Neural crest cell (in vitro differentiated cells): ENCODE measurements around the gene JKAMP. TPM values are rescaled to one million over a fixed set of nuclear protein-coding genes. Genes with fewer than 3 reads are reported as not detected.

Experiments
- DNase-seq: peaks from one replicate; pipeline ENCODE4 v3.0.0; 2021; ENCODE audit warnings: low read depth, mixed read lengths, low spot score
- H3K27ac Mint-ChIP-seq: one replicate; pipeline ENCODE4 v1.8.0; 2021; ENCODE audit warnings: mild to moderate bottlenecking, mixed read lengths; ENCODE audit not compliant: unreplicated experiment
- H3K27me3 Mint-ChIP-seq: 2 replicates; pipeline ENCODE4 v1.8.0; 2021; ENCODE audit warnings: low read depth, mild to moderate bottlenecking, mixed read lengths
- H3K36me3 Mint-ChIP-seq: 2 replicates; pipeline ENCODE4 v1.8.0; 2021; ENCODE audit warnings: low read depth, mild to moderate bottlenecking, mixed read lengths
- H3K4me1 Mint-ChIP-seq: 2 replicates; pipeline ENCODE4 v1.8.0; 2021; ENCODE audit warnings: mixed read lengths
- H3K4me3 Mint-ChIP-seq: one replicate; pipeline ENCODE4 v1.8.0; 2021; ENCODE audit warnings: mild to moderate bottlenecking, mixed read lengths
- H3K9me3 Mint-ChIP-seq: 2 replicates; pipeline ENCODE4 v1.8.0; 2021; ENCODE audit warnings: mixed read lengths
- CTCF ChIP-seq: fragments of 200-600 bp; sonication (generic); conservative IDR thresholded peaks from 2 replicates; pipeline ENCODE4 v1.5.0; 2021; ENCODE audit warnings: antibody characterized with exemption, mild to moderate bottlenecking
- total RNA-seq: library from RNA; stranded (reverse); gene quantifications from 2 replicates; pipeline ENCODE4 v1.2.1, GENCODE V29; 2021

JKAMP gene
- total RNA-seq, 1 donor from 2014 or later, result 43.6 TPM

- no peak for TF ChIP-seq CTCF
- H3K4me1 Mint-ChIP-seq, result no peaks in the 10 kb centered on the region
- no peaks in the 10 kb centered on the region for H3K9me3 Mint-ChIP-seq
- DNase-seq, result no peak
- H3K36me3 Mint-ChIP-seq, result peaks cover 8% of the 10 kb centered on the region
- no peak overlapping the region for H3K27ac Mint-ChIP-seq
- no peak overlapping the region for H3K4me3 Mint-ChIP-seq
- no peaks in the 10 kb centered on the region for H3K27me3 Mint-ChIP-seq
Measured at GRCh38 chr14:59450716-59451115, 33.6 kb upstream of the JKAMP start.

- Mint-ChIP-seq H3K4me1 (no peaks in the 10 kb centered on the region), H3K36me3 (peaks cover 11% of the 10 kb centered on the region), H3K4me3 (no peak overlapping the region), H3K27ac (no peak overlapping the region), H3K9me3 (no peaks in the 10 kb centered on the region), H3K27me3 (no peaks in the 10 kb centered on the region)
- DNase-seq, result no peak
- TF ChIP-seq CTCF, result no peak
Measured at GRCh38 chr14:59451849-59452248, 32.5 kb upstream of the JKAMP start.

GRCh38 chr14:59454139-59454538 is 30.2 kb upstream of the JKAMP start:
- Mint-ChIP-seq H3K27me3 (no peaks in the 10 kb centered on the region), H3K36me3 (peaks cover 21% of the 10 kb centered on the region), H3K9me3 (no peaks in the 10 kb centered on the region), H3K4me1 (no peaks in the 10 kb centered on the region), H3K27ac (no peak overlapping the region), H3K4me3 (no peak overlapping the region)
- TF ChIP-seq CTCF, result no peak
- DNase-seq, result no peak

DNA sequence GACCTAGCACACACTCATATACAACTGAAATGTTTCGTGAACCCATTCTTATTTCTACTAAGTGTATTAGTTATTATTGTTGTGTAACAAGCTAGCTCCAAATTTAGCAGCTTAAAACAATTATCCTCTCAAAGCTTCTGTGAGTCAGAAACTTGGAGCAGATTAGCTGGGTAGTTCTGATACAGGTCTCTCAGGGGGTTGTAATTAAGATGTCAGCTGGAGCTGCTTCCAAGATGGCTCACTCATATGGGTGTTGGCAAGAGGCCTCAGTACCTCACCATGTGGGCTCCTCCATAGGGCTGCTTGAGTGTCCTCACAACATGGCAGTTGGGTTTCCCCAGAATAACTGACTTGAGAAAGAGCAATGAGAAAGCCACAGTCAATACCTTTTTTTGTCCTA is 28.9 kb upstream of the JKAMP start:
- Mint-ChIP-seq H3K27me3 (no peaks in the 10 kb centered on the region), H3K4me3 (no peak overlapping the region), H3K9me3 (no peaks in the 10 kb centered on the region), H3K27ac (no peak overlapping the region), H3K36me3 (peaks cover 24% of the 10 kb centered on the region), H3K4me1 (no peaks in the 10 kb centered on the region)
- no peak for DNase-seq
- TF ChIP-seq CTCF, result no peak

- peaks cover 25% of the 10 kb centered on the region for H3K36me3 Mint-ChIP-seq
- H3K27me3 Mint-ChIP-seq, result peaks cover 2% of the 10 kb centered on the region
- peaks cover 3% of the 10 kb centered on the region for H3K4me1 Mint-ChIP-seq
- TF ChIP-seq CTCF, result no peak
- no peak overlapping the region for H3K27ac Mint-ChIP-seq
- no peak for DNase-seq
- H3K9me3 Mint-ChIP-seq, result no peaks in the 10 kb centered on the region
- H3K4me3 Mint-ChIP-seq, result no peak overlapping the region
Measured at GRCh38 chr14:59458486-59458885, 25.8 kb upstream of the JKAMP start.

DNA sequence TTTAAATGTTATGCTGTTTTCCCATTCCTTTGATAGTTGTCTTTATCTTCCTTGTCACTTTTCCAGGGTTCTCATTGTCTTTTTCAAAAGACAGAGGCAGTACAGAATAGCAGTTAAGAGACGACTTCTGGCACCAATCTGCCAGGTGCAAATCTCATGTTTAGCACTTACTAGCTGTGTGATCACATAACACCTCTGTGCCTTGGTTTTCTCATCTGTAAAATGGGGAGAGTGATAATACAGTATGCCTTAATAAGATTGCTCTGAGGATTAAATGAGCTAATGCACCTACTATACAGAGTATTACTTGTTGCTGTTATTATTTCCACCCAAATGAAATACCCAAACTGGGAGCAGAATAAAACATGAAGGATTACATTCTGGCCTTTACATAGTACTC is 23.9 kb upstream of the JKAMP start:
- no peak for DNase-seq
- no peak for TF ChIP-seq CTCF
- no peak overlapping the region for H3K27ac Mint-ChIP-seq
- H3K36me3 Mint-ChIP-seq, result peaks cover 24% of the 10 kb centered on the region
- H3K9me3 Mint-ChIP-seq, result no peaks in the 10 kb centered on the region
- peaks cover 2% of the 10 kb centered on the region for H3K27me3 Mint-ChIP-seq
- no peak overlapping the region for H3K4me3 Mint-ChIP-seq
- peaks cover 5% of the 10 kb centered on the region for H3K4me1 Mint-ChIP-seq
